Measurements from ENCODE around the gene EEPD1. TPM values are rescaled to one million over a fixed set of nuclear protein-coding genes. Genes with fewer than 3 reads are reported as not detected.

Gene EEPD1
- total and polyA plus RNA-seq, 3 donors from 2014 or later, result 10.2 to 11.8 (median 10.9) TPM

DNA sequence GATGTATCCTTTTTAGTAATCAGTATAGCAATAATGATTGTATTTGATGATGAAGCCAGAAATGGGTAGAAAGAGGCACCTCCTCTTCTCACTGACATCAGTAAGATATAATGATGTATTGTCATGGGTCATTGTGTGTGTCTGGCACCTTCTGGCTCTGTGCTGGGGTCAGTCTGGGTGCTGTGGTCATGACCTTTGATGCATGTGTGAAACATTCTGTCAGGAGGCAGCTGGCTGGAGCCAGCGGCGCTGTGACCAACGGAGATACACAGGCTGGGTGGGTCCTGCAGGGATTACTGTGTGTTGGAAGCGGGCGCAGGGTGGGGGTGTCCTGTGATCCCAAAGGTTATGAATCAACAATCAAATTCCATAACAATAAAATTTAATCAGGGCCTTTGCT lies 35.2 kb downstream of the EEPD1 start:
- Histone ChIP-seq H3K36me3 (ENCODE audit: low read depth, missing control alignments) (no peaks in the 10 kb centered on the region), H3K4me3 (no peak overlapping the region), H3K27me3 (no peaks in the 10 kb centered on the region), H3K27ac (no peak overlapping the region), H3K4me1 (peaks cover 8% of the 10 kb centered on the region), H3K9me3 (no peaks in the 10 kb centered on the region)
- WGBS, 2 donors, result 87 to 93% methylated on average over 5 of the region's 5 CpGs
- TF ChIP-seq, protein P1, sequence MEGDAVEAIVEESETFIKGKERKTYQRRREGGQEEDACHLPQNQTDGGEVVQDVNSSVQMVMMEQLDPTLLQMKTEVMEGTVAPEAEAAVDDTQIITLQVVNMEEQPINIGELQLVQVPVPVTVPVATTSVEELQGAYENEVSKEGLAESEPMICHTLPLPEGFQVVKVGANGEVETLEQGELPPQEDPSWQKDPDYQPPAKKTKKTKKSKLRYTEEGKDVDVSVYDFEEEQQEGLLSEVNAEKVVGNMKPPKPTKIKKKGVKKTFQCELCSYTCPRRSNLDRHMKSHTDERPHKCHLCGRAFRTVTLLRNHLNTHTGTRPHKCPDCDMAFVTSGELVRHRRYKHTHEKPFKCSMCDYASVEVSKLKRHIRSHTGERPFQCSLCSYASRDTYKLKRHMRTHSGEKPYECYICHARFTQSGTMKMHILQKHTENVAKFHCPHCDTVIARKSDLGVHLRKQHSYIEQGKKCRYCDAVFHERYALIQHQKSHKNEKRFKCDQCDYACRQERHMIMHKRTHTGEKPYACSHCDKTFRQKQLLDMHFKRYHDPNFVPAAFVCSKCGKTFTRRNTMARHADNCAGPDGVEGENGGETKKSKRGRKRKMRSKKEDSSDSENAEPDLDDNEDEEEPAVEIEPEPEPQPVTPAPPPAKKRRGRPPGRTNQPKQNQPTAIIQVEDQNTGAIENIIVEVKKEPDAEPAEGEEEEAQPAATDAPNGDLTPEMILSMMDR (IDR thresholded peaks at IDR 0.05), result no peak
- no peak for TF ChIP-seq POLR2A (IDR thresholded peaks at IDR 0.05)
- no peak for DNase-seq
- intact Hi-C loops (cut with DNase I; ENCODE audit: low total_unique reads), result no loop called here

DNA sequence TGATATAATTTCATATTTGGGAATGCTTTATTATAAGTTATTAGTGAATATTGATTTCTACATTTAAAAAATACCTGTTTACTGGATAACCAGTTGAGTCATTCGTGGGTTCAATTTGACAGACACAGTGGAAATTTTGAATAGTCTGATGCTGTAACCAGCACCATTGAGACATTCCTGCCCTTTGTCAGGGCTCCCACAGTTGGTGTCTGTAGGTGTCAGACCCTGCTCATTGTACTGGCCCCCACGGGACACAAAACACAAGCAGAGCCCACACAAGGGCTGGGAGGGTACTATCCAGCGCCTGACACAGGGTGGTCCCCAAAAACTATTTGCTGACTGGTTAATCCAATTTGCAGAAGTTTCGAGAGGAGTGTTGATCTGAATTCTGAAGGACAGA lies 35.9 kb downstream of the EEPD1 start:
- TF ChIP-seq, protein P1 (IDR thresholded peaks at IDR 0.05), result no peak
- TF ChIP-seq POLR2A (IDR thresholded peaks at IDR 0.05), result no peak
- no peak for DNase-seq
- Histone ChIP-seq H3K36me3 (ENCODE audit: low read depth, missing control alignments) (no peaks in the 10 kb centered on the region), H3K4me3 (no peak overlapping the region), H3K27ac (no peak overlapping the region), H3K27me3 (no peaks in the 10 kb centered on the region), H3K9me3 (no peaks in the 10 kb centered on the region), H3K4me1 (peaks cover 5% of the 10 kb centered on the region)
- 79 to 85% methylated on average over 4 of the region's 4 CpGs for WGBS, 2 donors
- intact Hi-C loops (cut with DNase I; ENCODE audit: low total_unique reads), result no loop called here

DNA sequence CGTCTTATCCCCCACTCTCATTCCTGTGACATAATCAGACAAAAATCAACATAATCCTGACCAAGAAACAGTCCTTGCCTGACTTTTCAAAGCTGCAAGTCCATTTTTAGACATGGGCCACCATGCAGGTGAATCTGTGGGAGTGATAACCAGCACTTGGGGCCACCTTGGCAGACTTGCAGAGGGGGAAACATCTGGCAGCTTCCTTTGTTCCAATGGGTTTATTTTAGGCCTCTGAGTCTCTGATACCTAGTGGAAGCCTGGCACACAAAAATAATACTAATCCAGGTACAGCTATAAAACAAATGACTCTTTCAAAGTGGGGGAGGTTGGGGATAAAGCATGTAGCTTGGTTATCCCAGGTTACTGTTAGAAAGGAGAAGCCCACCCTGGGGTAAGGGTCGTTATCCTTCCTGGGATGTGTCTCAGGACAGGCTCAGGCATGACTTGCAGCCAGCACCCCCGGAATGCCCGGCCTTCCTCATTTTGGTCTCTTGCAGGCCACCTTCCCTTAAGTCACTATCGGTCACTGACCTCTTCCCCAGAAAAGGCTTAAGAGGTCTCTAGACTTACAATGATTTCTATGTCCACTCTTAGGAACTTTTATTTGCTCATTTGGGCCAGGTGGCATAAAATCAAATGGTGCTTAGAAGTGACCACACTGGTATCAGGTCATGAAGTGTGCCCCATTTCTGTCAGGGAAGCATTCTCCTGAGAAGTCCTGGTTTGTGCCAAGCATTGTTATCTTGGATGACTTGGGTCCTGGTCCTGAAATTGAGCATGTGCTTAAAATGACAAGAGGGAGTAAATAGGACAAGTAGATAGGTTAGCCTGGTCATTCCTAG lies 37.6 kb downstream of the EEPD1 start:
- no peak overlapping the region for H3K27ac ChIP-seq
- TF ChIP-seq, protein P1 (IDR thresholded peaks at IDR 0.05), result no peak
- TF ChIP-seq POLR2A (IDR thresholded peaks at IDR 0.05), result no peak
- intact Hi-C loops (cut with DNase I; ENCODE audit: low total_unique reads), result no loop called here

DNA sequence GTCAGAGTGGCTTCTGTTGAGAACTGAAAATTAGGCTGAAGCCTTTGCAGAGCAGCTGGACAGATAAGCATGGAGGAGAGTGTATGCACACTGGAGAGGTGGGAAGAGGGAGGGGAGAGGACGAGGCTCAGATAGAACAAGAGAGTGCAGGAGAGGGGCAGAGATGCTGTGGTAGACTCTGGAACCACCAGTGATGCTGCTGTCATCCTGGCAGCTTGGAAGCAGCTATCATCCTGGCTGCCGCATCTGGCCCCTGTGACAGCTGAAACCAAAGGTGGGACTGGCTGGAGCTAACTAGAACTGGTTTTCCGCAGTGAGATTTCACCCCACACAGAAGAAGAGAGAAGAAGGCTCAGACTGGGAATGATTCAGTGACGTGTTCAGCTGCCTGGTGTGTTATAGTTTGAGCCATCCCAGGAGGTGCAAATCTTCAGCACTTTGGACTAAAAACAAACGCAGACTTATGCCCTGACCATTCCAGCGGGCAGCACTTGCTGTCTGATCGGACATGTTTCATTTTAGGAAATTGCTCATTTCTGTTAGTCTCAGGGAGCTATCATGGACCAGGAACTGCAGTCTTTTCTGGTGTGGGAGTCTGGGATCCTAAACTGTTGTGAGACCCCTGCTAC lies 38.4 kb downstream of the EEPD1 start:
- DNase-seq, result no peak
- H3K9me3 ChIP-seq, result no peaks in the 10 kb centered on the region
- H3K4me3 ChIP-seq, result no peak overlapping the region
- H3K36me3 ChIP-seq (ENCODE audit: low read depth, missing control alignments), result no peaks in the 10 kb centered on the region
- H3K27ac ChIP-seq, result no peak overlapping the region
- peaks cover 5% of the 10 kb centered on the region for H3K4me1 ChIP-seq
- intact Hi-C loops (cut with DNase I; ENCODE audit: low total_unique reads), result no loop called here
- H3K27me3 ChIP-seq, result no peaks in the 10 kb centered on the region
- 79 to 89% methylated on average over 7 of the region's 7 CpGs for WGBS, 2 donors
- TF ChIP-seq POLR2A (IDR thresholded peaks at IDR 0.05), result no peak
- TF ChIP-seq, protein P1 (IDR thresholded peaks at IDR 0.05), result no peak

More for the DNA sequence above, 37.6 kb downstream of the EEPD1 start:
- Histone ChIP-seq H3K4me1 (peaks cover 5% of the 10 kb centered on the region), H3K36me3 (ENCODE audit: low read depth, missing control alignments) (no peaks in the 10 kb centered on the region), H3K27me3 (no peaks in the 10 kb centered on the region), H3K9me3 (no peaks in the 10 kb centered on the region), H3K4me3 (no peak overlapping the region)
- no peak for DNase-seq
- 83 to 89% methylated on average over 5 of the region's 5 CpGs for WGBS, 2 donors
